Heart left ventricle (tissue), 13 donors: ENCODE results near the gene SRXN1.

Experiments used
- POLR2A ChIP-seq, 2 donors: fragments of 450-650 bp; IDR thresholded peaks; one replicate each; pipeline ENCODE4 v1.6.1; 2017; ENCODE audit warnings: antibody characterized with exemption in 2 of 2, mild to moderate bottlenecking in 2 of 2, moderate library complexity in 2 of 2
- TF ChIP-seq, protein P1 (sequence below), 12 donors: fragments of 200-600 bp; sonication (generic) in 4 of 12; IDR thresholded peaks; one replicate each; pipeline versions ENCODE4 v1.5.0 to v1.8.0; 2018 to 2022; ENCODE audit warnings: antibody characterized with exemption in 12 of 12, mild to moderate bottlenecking in 5 of 12
- donor health status: ischemic (EF 13 %, LVEDD 7.1; RV severe dilation, severe dysfunction).
- donor health status: DM: no; HTN: yes; CAD: no.
- donor health status: DM: no; HTN: no; CAD: no.
- donor health status: ischemic (EF 25% LVEDD 6.9; RV normal size, moderate dysfunction).
- donor health status: ischemic (EF 25% LVEDD 5.7; RV mildly dilated, moderate dysfunction).
- donor health status: ischemic (EF 35%, LVEDD 5.7; RV mildly dilated, moderate dysfunction).
- donor health status: nonischemic (EF 11% LVEDD 7.7; RV severe dilation, severe dysfunction).
- donor health status: DM: yes; HTN: yes; CAD: no.
- donor health status: PGD.
- donor health status: ischemic (EF 29% LVEDD 5.4; RV normal size, mild dysfunction).
- donor health status: nonischemic (EF 23%, LVEDD 6.1; RV moderate dilation, normal function).

DNA sequence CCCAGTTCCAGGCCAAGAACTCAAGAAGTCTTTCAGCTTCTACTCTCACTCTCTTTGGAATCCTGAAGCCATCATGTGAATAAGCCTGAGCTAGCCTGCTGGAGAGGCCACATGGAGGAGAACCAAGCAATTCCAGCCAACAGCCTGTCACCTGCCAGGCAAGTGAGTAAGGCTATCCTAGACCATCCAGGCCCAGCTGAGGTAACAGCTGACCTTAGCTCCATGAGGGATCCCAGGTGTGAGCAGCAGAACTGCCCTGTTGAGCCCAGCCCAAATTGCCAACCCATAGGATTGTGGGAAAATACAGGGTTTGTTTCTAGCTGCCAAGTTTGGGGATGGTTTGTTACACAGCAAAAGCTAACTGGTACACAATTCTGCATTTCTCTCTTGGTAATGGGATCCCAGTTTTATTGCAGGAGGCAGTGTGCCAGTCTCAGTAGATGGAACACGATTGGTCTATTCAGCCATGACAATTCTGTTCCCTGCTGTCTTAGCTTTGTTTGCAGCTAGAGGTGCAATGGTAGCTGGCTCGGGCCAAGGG lies 5.5 kb downstream of the SRXN1 start:
- no peak for TF ChIP-seq POLR2A (IDR thresholded peaks at IDR 0.05)
- TF ChIP-seq, protein P1, sequence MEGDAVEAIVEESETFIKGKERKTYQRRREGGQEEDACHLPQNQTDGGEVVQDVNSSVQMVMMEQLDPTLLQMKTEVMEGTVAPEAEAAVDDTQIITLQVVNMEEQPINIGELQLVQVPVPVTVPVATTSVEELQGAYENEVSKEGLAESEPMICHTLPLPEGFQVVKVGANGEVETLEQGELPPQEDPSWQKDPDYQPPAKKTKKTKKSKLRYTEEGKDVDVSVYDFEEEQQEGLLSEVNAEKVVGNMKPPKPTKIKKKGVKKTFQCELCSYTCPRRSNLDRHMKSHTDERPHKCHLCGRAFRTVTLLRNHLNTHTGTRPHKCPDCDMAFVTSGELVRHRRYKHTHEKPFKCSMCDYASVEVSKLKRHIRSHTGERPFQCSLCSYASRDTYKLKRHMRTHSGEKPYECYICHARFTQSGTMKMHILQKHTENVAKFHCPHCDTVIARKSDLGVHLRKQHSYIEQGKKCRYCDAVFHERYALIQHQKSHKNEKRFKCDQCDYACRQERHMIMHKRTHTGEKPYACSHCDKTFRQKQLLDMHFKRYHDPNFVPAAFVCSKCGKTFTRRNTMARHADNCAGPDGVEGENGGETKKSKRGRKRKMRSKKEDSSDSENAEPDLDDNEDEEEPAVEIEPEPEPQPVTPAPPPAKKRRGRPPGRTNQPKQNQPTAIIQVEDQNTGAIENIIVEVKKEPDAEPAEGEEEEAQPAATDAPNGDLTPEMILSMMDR (IDR thresholded peaks at IDR 0.05), result no peak
